Measurements from ENCODE around the gene SIL1.

- no peak for TF ChIP-seq CTCF (IDR thresholded peaks at IDR 0.05)
- no peak for TF ChIP-seq POLR2A (IDR thresholded peaks at IDR 0.05)
- TF ChIP-seq POLR2AphosphoS5 (IDR thresholded peaks at IDR 0.05; ENCODE audit: insufficient read depth in 1 of 2, low read depth in 1 of 2): no peak
Measured at GRCh38 chr5:138910546-138911185, 287.5 kb downstream of the SIL1 start.

Measured in vagina (tissue), 2 donors.